ENCODE data around the gene USP20.
A peak's percentile ranks its signal among the peaks of the same experiment; 100 is the strongest.

The USP20 gene

DNA sequence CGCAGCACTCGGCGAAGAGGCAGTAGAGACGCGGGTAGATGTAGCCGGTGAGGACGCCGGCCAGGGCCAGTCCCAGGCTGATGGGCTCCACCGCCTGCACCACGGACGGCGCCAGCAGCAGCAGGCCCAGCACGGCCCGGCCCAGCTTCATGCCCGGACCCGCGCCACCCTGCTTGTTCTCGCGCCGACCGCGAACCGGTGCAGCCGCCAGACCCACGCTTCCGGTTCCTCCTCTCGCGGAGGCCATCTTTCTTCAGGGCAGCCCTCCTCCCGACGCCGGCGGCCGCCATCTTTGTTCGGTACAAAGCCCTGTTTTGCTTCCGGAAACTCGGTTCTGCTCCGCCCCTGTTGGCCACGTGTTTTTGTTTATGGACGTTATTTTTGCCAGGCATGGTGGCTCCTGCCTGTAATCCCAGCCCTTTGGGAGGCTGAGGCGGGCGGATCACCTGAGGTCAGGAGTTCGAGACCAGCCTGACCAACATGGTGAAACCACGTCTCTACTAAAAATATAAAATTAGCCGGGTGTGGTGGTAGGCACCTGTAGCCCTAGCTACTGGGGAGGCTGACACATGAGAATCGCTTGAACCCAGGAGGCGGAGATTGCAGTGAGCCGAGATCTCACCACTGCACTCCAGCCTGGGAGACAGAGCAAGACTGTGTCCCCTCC, 11.2 kb upstream of the USP20 start, which contains the start of gene TOR1A:
Gene TOR1A (minus strand): TSS at position 202 of the 667 bp plus-strand sequence. CDS start 51 bp downstream, at position 151.
- peak; percentile 89 to 90 for DNase-seq

DNA sequence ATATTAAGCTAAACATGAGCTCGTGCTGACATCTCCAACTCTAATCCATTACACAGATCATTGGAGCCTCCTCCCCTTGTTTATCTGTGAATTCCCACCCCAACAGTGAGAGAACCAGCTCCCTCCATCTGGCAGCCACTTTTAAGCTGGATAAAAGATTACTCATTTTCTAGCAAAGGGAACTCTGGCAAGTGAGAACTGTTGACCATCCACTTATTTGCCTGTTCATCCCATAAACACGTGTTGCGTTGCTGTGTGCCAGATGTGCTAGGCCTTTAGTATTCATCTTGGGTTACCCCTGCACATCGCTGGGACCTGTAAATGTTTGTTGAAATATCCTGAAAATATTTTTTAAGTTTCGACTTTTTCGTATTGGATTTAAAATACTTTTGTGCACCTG, 8.9 kb upstream of the USP20 start:
- no peak for DNase-seq

GRCh38 chr9:129826759-129827158, 8.5 kb upstream of the USP20 start:
- no peak for DNase-seq

- DNase-seq = no peak
These were observed 7.2 kb upstream of the USP20 start for GRCh38 chr9:129828051-129828450.

GRCh38 chr9:129828969-129829368, 6.3 kb upstream of the USP20 start:
- DNase-seq = no peak

DNA sequence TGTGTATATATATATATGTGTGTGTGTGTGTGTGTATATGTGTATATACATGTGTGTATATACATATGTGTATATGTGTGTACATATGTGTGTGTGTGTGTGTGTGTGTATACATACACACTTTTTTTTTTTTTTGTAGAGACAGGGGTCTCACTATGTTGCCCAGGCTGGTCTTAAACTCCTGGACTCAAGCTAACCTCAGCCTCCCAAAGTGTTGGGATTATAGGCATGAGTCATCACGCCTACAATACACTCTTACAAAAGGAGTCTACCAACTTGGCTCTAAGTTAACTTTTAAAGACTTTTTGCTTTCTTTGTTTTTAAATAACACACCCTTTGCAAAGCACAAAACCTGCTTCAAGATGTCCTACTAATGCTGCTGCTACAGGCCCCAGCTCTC, 2.3 kb upstream of the USP20 start:
- DNase-seq = no peak

DNA sequence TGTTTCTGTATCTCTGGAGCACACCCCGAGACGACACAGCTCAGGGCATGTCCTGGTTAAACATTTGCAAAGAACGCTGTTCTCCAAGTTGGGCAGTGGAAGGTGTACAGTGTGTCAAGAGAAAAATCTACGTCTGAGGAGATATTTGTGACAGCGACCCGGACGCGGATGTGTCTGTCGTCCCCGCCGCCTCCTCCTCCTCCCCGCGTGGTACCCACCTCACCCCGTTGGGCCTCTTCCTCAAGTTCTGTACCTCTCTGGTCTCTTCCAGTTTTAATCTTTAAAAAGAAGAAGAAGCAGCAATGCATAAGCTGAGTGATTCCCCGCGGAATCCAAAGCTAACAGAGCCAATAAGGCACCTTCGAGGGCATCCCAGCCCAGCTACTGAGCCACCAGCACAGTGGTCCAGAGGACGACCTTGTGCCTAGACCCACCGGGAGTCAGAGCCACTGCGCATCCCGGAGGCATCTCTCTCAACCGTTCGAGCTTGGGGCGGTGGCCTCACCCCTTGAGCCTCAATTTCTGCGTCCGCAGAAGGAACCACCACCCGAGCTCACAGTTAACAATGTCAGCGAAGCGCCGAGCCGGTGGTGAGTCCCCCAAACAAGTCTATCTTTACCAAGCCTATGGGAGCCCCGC, 650 bp upstream of the USP20 start:
- DNase-seq = peak; percentile 42 to 43

- peak in 1 of 2 experiments; percentile 5 for DNase-seq
These were observed 584 bp downstream of the USP20 start for GRCh38 chr9:129835860-129836223.

DNA sequence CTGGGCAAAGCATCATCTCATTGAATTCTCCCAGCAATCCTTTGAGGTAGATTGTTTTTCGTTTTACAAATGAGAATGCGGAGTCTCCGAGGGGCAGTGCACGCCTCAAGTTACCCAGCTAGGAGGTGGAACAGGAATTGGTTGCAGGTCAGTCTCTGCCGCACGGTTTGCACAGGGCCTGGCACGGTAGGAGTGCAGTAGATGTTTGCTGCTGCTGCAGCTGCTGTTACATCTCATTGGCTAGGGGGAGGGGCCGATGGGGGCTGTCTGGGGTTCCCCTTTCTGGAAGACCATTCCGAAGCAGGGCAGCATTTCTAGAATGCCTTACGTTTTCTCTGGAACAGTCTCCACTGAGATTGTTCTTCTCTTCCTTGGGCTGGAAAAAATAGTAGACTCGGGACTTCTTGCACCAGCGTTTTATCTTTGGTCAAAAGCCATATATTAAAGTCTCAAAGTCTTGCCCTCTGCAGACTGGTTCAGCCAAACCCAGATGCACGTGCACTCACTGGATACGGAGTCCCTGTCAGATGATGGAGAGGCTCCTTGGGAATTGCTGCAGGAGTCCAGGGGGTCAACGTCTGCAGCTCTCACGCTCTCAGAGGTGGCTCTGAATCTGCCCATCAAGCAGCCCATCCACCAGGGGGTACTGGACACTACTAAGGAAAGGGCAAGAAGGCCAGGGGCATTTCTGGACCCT, 1.2 kb downstream of the USP20 start:
- DNase-seq = peak; percentile 37 to 47

DNA sequence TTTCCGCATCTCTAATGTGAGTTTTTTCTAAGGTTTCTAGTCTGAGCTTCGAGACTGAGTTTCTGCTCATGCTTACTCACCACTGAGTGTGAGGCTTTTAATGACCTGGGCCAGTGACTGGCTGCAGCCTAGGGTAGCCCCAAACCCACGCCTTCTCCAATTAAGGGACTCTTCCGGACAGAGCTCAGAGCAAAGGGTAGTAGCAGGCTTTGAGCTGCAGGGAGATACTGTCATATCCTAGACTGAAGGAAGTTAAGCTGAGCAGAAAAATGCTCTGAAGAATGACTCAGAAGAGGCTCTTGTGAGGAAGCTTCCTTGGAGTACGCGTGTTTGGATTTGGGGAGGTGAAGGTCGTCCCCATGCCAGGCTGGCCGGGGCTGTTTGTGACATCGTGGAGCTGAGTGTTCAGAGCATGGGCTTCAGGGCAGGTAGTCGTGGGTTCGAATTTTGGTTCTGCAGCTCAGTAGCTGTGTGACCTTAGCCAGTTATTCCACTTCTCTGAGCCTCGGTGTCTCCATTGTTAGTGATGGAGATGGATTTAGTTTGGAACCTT, 3.5 kb downstream of the USP20 start:
- no peak for DNase-seq

DNA sequence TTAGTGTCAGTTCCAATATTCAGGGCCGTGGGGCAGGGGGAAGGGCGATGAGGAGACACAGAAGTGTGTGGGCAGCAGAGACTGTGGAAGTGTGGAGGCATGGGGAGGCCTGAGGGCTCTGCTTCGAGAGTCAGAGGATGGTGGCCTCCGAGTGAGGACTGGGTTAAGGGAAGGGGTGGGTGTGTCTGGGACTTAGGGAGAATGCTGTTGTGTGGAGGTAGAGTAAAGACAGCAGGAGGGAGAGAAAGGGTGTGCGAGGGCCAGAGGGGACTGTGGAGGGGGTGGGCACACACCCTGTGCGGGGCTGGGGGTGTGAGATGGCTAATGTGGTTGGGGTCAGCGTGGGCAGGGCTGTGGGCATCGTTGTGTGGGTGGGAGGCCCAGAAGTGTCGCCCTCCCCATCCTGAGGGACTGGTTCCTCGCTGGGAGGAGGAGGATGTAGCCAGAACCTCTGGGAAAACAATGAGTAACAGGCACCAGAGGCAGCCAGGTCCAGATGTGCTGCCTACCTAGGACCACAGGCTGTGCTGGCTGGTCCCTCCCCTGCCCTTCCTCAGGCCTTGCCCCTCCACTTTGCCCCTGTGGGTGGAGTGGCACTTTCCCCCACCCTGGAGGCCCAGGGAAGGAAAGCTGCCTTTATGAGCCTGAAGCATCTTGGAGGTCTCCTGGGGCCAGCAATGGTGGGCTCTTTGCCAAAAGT, 4.2 kb downstream of the USP20 start:
- DNase-seq = no peak

DNA sequence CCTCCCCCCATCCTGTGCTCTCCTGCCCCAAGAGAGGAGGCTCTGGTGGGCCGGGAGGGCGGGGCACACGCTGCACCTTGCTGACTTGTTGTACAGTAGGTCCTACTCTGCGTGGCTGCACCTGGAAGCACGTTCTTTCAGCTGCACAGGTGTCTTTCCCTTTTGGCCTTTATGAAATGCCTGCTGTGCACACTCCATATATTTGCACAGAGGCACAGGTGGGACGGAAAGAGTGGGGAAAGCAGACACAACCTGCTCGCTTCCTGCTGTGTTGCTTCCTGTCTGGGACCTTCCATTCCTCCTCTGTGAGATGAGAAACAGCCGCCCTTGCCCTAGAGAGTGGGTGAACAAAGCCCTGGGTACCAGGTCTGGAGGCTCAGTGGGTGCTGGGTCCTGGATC, 4.8 kb downstream of the USP20 start:
- no peak for DNase-seq

- no peak for DNase-seq
These were observed 5.8 kb downstream of the USP20 start for GRCh38 chr9:129841071-129841470.

GRCh38 chr9:129845373-129845772, 10.1 kb downstream of the USP20 start:
- DNase-seq = no peak

DNA sequence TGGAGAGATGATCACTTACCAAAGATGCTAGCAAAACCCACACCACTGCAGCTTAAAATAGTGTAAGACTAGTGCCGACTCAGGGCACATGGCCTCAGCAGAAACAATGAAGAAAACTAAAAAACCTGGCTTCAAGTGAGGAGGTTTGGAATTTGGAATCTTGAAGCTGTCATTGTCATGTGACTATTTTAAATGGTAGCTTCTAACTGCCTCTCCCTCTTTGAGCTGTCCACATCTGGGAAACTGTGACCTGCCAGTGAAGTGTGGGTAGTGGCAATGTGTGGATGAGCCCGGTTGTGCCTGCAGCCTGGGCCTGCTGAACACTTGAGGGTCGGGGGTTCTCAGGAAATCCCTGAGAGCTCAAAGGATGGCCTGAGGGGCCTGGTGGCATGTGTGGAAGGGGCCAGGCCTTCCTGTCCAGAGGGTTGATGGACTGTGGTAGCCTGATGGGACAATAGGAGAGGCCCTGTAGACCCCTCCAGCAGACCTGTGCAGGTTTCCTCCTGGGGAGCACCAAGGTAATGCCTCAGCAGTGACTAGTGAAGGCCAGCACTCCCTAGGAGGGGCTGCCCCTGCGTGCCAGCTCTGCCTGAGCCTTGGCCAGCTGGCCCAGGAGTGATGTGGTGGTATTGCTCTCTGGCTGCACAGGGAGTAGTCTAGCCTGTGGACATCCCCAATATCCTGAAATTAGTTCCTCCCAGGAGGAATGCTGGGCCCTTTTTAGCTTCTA, 13.6 kb downstream of the USP20 start:
- DNase-seq = no peak

- DNase-seq = no peak
These were observed 14.6 kb downstream of the USP20 start for GRCh38 chr9:129849901-129850300.

DNA sequence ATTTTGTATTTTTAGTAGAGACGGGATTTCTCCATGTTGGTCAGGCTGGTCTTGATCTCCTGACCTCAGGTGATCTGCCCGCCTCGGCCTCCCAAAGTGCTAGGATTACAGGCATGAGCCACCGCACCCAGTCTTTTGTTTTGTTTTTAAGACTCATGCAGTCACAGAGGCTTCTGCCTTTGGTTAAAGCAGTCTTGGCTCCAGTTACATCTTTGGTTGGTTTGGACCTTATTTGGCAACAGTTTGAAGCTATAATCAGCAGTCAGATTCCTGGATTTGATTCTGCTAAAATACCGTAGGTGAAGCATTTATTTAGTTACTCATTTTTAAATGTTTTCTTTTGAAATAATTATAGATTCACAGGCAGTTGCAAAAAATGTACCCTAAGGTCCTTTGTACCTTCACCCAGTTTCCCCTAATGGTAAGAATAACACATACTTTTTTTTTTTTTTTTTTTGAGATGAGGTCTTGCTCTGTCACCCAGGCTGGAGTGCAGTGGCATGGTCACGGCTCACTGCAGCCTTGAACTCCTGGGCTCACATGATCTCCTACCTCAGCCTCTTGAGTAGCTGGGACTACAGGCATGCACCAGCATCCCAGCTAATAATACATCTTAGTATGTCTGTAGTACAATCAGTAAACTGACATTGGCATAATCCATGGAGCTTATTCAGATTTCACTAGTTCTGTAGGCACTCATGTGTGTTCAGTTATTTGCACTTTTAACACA, 15.7 kb downstream of the USP20 start:
- DNase-seq = no peak

- DNase-seq = no peak
These were observed 16.6 kb downstream of the USP20 start for GRCh38 chr9:129851821-129852220.

DNA sequence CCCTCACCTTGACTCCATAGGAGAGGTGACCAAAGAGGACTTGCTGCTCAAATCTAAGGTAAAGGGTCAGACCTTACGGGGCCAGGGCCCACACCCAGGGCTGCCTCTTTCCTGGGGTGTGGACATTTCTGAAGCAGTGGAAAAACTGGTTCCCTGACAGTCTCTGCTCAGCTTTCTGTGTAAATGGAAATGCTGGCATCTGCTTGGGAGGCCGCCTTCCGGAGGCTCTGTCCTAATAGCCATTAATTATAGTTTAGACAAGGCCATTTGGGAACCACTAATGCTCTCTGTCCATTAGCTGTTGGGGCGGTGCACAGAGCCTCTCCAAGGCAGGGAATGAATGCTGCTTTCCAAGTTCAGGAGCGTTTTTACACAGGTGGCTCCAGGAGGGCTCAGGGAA, 17.3 kb downstream of the USP20 start:
- DNase-seq = no peak

DNA sequence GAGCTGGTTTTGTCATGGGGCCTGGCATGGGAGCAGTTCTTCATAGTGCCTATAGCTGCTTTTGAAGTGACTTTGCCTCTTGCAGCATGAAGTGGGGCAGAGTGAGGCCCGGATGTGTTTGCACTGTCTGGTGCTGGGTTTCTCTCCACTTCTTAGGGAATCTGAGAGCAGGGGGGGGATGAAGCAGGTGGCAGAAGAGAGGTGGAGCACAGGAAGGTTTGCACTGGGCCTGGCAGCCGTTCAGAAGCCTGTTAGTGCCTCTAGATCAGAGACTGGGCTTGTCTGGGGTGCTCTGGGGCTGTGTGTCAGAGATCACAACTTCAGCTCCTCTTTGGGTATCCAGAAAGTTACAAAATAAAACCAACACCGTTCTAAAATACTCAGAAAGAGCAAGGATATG, 18.4 kb downstream of the USP20 start:
- no peak for DNase-seq

- DNase-seq = no peak
These were observed 19.4 kb downstream of the USP20 start for GRCh38 chr9:129854588-129855110.

GRCh38 chr9:129857207-129857606, 21.9 kb downstream of the USP20 start:
- DNase-seq = no peak

Data from stimulated activated CD4-positive, alpha-beta T cell treated with anti-CD3 and anti-CD28 coated beads, Interleukin-4, amount 100 ng/mL, for 4 hours (primary cell).